Measurements from ENCODE around the gene MPP1. TPM values are rescaled to one million over a fixed set of nuclear protein-coding genes. Genes with fewer than 3 reads are reported as not detected.

The MPP1 gene
- total and polyA plus RNA-seq, 2 of the 8 experiments (the other 6 are each of a cell fraction or from before 2014, with no cell fraction given), result 7.6 to 13.4 TPM

- Histone ChIP-seq H3K23ac (ENCODE audit: insufficient read length) (no peak overlapping the region), H3K23me2 (ENCODE audit: low read depth, low read length) (no peaks in the 10 kb centered on the region), H2AK5ac (ENCODE audit: low read depth, low read length) (no peak overlapping the region), H3K56ac (replicated peaks; ENCODE audit: insufficient read length, low read depth, low read length) (no peak overlapping the region), H3K36me3 (ENCODE audit: control insufficient read depth in 2 of 4, insufficient read depth in 4 of 4, low read length in 3 of 4) (no peaks in the 10 kb centered on the region), H4K91ac (replicated peaks; ENCODE audit: insufficient read length, low read length) (no peak overlapping the region), H3K4me1 (replicated peaks in 1 of 4; ENCODE audit: control insufficient read depth in 3 of 4, insufficient read depth in 4 of 4, low read length in 3 of 4) (no peaks in the 10 kb centered on the region), H3K9me3 (ENCODE audit: insufficient read depth in 2 of 2, low read depth in 1 of 2, low read length in 1 of 2) (no peaks in the 10 kb centered on the region), H2BK120ac (replicated peaks; ENCODE audit: low read depth, low read length) (no peak overlapping the region), H3K4me3 (ENCODE audit: extremely low read depth in 1 of 4, insufficient read depth in 2 of 4, low read depth in 3 of 4, low read length in 4 of 4) (no peak overlapping the region), H3K14ac (ENCODE audit: insufficient read length) (no peak overlapping the region), H3K79me2 (ENCODE audit: control insufficient read depth in 1 of 2, insufficient read depth in 2 of 2, low read length in 2 of 2) (no peaks in the 10 kb centered on the region), H3K4ac (replicated peaks; ENCODE audit: insufficient read length, low read depth, low read length) (no peak overlapping the region), H4K20me1 (replicated peaks in 1 of 2; ENCODE audit: control insufficient read depth in 1 of 2, insufficient read depth in 2 of 2, low read length in 2 of 2) (no peaks in the 10 kb centered on the region), H4K5ac (ENCODE audit: insufficient read length, low read depth, low read length) (no peak overlapping the region), H2AFZ (ENCODE audit: low read length) (no peak overlapping the region), H3K4me2 (ENCODE audit: insufficient read depth in 1 of 2, low read depth in 2 of 2, low read length in 2 of 2) (no peak overlapping the region), H3K79me1 (ENCODE audit: low read depth, low read length) (no peaks in the 10 kb centered on the region), H2BK15ac (ENCODE audit: low read length) (no peak overlapping the region), H3K27me3 (replicated peaks in 1 of 4; ENCODE audit: control insufficient read depth in 3 of 4, extremely low read depth in 1 of 4, insufficient read depth in 3 of 4, low read length in 3 of 4) (no peaks in the 10 kb centered on the region), H2BK5ac (ENCODE audit: low read depth, low read length) (no peak overlapping the region), H3K27ac (ENCODE audit: low read depth, low read length) (no peak overlapping the region), H4K8ac (ENCODE audit: extremely low read depth, insufficient read depth, low read length) (no peak overlapping the region), H2BK12ac (ENCODE audit: low read depth, low read length) (no peak overlapping the region), H3K9ac (replicated peaks in 1 of 4; ENCODE audit: extremely low read depth in 1 of 4, low read depth in 3 of 4, low read length in 3 of 4) (no peak overlapping the region), H3K18ac (ENCODE audit: extremely low read depth, low read length) (no peak overlapping the region), H2BK20ac (ENCODE audit: low read length) (no peak overlapping the region)
- no peak for DNase-seq (ENCODE audit: low read depth in 1 of 2, low spot score in 2 of 2)
- 86 to 100% methylated on average over 1 to 3 of the region's 5 CpGs for WGBS, 2 experiments (ENCODE audit: extremely low coverage in 1 of 2, insufficient coverage in 1 of 2, insufficient read length in 1 of 2, insufficient replicate concordance in 2 of 2, low coverage in 1 of 2, low lambda C conversion rate in 2 of 2, missing lambda C conversion rate in 1 of 2)
- POLR2A ChIA-PET (ENCODE audit: partially characterized antibody), result no interaction called here
- CTCF ChIA-PET (ENCODE audit: partially characterized antibody), result interaction anchor here (1.3 kb wide), 1 partner anchor 9 kb away, joined by 3 read pairs; no protein-coding TSS in a partner anchor
- FAIRE-seq, result no peak
- TF ChIP-seq EGR1 (IDR thresholded peaks at IDR 0.05; ENCODE audit: borderline replicate concordance, low read depth, low read length) (no peak), KDM1A (IDR thresholded peaks at IDR 0.05; ENCODE audit: borderline replicate concordance, low read length) (no peak), CHD2 (IDR thresholded peaks at IDR 0.05; ENCODE audit: low read length) (no peak), SP1 (IDR thresholded peaks at IDR 0.05; ENCODE audit: low read depth, low read length) (no peak), GABPA (IDR thresholded peaks at IDR 0.05; ENCODE audit: borderline replicate concordance, insufficient read depth, low read length) (no peak), USF2 (IDR thresholded peaks at IDR 0.05; ENCODE audit: low read length) (no peak), EZH2 (IDR thresholded peaks at IDR 0.05; ENCODE audit: low read depth, low read length, severe bottlenecking) (no peak), CBX8 (IDR thresholded peaks at IDR 0.05; ENCODE audit: borderline replicate concordance, low read depth, low read length) (no peak), RFX5 (IDR thresholded peaks at IDR 0.05; ENCODE audit: borderline replicate concordance, low read depth, low read length) (no peak), SAP30 (IDR thresholded peaks at IDR 0.05; ENCODE audit: insufficient read depth, insufficient replicate concordance, low read length) (no peak)
Observed at GRCh38 chrX:154737136-154737535, 68.1 kb downstream of the MPP1 start.

Data from H1 (cell line).